SH-SY5Y (cell line): ENCODE measurements around the gene LTV1.

ENCODE experiments used
- GATA2 ChIP-seq: IDR thresholded peaks from 2 replicates; pipeline ENCODE4 v1.6.1; 2011; ENCODE audit warnings: mild to moderate bottlenecking, low read depth, low read length
- GATA3 ChIP-seq: IDR thresholded peaks from 2 replicates; pipeline ENCODE4 v1.6.1; 2011; ENCODE audit warnings: low read depth, mild to moderate bottlenecking, low read length, moderate library complexity

DNA sequence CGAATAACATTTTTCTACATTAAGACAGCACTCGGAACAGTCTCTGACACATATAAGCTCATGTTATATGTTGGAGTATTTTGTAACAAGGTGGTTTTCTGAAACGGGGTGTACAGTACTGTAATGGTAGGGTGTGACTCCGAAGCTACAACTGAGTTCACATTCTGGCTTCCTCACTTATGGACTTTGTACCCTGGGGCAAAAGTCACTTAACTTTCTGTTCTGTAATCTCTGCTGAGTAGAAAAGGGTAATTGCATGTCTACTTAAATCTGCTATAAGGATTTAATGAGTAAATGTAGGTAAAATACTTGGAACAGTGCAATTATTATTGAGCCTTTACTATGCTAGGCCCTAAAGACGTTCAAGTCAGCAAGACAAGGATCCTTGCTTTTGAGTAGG lies 4.7 kb upstream of the LTV1 start:
- TF ChIP-seq GATA2 (no peak), GATA3 (no peak)
